Endometrial microvascular endothelial cells (primary cell): ENCODE results near the gene MEIKIN. TPM values are rescaled to one million over a fixed set of nuclear protein-coding genes. Genes with fewer than 3 reads are reported as not detected.

Source experiments
- in situ Hi-C: cut with HindIII; loops from 2 replicates; pipeline ENCODE4 v1.10.0; 2017; ENCODE audit warnings: low sequenced_read_pairs, low pct_unique_long_range_greater_than_20kb; ENCODE audit errors: inconsistent ontology term
- total RNA-seq: library from RNA; depleted of rRNA; stranded (reverse); fragments of >200 nt; gene quantifications from one replicate; pipeline ENCODE4 v1.2.3, GENCODE V29; 2015; ENCODE audit errors: inconsistent ontology term

MEIKIN gene
- total RNA-seq, 1 donor from 2014 or later: not detected

DNA sequence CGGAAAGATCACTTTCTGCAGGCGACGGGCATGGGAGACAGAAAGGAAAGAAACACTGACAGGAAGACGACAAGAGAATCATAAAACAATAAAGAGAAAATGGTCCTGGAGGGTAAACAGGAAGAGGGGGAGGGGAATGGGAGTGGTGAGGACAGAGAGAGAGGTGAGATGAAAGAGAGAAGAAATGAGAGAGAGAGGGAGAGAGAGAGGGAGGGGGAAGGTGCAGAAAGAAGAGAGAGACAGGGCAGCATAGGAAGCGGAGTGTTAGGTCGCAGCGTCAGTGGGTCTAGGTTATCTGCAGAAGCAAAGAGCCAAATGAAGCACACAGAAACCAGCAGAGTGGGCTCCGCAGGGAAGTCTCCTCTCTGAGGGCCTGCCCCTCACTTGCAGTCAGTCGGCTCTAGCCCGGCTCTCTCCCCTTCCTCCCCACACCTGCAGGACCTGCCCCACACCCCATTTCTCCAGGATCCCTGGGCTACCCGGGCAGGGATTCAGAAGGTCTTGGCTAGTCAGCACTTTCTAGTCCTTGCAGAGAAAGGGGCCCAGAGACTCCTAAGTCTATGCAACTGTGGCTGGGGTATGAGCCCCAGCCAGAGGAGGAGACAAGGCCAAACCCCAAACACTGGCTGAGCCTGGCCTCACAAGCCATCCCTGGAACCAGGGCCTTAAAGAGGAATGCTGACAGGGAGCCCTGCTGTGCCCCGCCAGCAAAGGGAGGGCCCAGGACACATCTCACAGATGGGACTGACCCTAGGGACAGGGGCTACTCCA, 29.7 kb upstream of the MEIKIN start:
- in situ Hi-C loops: no loop called here

DNA sequence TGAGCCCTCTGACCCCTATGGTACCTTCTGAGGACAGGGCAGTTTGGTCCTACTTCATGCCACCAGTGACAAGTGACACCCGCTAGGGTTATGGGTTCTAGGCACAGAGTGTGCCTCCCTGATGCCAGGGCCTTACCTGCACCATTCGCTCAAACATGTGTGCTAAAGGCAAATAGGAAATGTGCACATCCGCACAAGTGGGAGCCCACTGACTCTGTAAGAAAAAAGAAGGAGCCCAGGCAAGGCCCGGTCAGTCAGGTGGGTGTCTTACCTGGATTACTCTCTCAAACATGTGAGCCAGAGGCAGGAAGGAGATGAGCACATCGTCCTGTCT, 29.1 kb upstream of the MEIKIN start:
- in situ Hi-C loops: no loop called here

- in situ Hi-C loops: no loop called here
These were observed 28.6 kb upstream of the MEIKIN start for GRCh38 chr5:131974016-131974415.

DNA sequence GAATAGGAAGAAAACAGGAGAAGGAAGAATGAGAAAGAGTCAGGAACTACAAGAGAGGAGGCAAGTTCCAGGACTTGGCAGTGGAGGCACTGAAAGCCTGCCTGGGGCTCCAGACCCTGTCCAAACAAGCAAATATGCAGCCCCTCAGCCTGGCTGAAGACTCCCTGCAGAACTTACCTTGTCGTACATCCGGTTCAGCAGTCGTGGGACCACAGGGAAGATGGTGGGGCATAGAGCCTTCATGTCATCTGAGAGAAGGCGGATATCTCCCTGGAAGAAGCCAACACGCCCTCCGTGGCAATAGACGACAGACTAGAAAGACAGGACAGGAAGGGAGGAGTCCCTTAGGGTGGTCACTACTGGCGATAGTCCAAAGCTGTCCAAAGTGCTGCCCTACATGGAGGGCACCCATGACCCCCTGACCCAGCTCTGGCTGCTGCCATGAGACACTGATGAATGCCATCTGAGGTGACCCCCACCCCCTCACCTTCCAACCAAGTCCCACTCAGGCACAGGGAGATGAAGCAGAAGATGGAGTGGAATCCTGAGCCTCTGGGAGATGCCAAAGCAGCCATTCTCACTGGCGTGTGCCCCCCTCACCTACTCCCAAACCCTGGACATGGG, 27.7 kb upstream of the MEIKIN start:
- in situ Hi-C loops: no loop called here

GRCh38 chr5:131968396-131968954, 23.0 kb upstream of the MEIKIN start:
- in situ Hi-C loops: no loop called here

DNA sequence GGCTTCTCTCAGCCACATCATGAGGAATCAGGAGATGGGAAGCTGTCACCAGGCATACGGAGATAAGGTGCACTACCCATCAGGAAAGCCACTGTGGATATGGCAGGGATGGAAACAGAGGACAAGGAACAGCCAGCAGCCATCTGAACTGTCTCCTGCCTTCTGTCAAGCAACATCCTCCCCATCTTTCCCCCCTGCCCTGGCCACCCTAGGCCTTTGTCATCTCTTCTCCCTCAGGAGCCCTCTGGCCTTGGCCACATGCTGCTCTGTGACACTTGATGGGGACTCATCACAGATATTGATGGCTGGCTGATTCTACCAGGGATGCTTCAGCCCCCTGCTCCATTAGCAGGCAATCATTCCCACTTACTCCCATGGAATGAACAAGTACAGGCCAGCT, 21.1 kb upstream of the MEIKIN start:
- in situ Hi-C loops: no loop called here

GRCh38 chr5:131965826-131966415, 20.5 kb upstream of the MEIKIN start:
- in situ Hi-C loops: no loop called here

GRCh38 chr5:131959906-131960305, 14.4 kb upstream of the MEIKIN start:
- in situ Hi-C loops: no loop called here

- in situ Hi-C loops: no loop called here
These were observed 13.7 kb upstream of the MEIKIN start for GRCh38 chr5:131959136-131959535.

GRCh38 chr5:131957721-131958441, 12.4 kb upstream of the MEIKIN start:
- in situ Hi-C loops: no loop called here

GRCh38 chr5:131953969-131954368, 8.5 kb upstream of the MEIKIN start:
- in situ Hi-C loops: no loop called here

DNA sequence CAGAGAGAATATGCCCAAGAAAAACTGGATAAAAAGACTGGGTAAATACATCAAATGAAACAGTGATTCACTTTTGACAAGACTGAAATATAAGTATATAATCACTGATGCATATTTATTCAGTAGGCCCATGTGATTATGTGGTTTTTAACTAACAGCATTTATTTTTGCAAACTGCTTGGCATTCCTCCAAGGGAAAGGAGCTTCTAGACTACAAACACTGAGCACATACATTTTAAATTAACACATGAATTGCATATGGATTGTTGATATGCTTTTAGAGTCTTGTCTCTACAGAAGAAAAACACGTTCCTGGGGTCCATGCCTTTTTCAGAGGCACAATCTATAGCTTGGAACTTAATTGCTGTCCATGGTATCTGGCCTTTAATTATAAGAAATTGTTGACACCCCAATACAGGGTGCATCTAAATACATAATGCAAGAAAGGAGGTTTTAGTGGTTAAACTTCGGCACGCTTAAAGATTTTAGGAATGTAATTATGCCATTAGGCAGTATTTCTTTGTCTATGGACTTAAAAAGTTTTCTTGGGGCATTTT, 6.9 kb upstream of the MEIKIN start:
- in situ Hi-C loops: no loop called here

DNA sequence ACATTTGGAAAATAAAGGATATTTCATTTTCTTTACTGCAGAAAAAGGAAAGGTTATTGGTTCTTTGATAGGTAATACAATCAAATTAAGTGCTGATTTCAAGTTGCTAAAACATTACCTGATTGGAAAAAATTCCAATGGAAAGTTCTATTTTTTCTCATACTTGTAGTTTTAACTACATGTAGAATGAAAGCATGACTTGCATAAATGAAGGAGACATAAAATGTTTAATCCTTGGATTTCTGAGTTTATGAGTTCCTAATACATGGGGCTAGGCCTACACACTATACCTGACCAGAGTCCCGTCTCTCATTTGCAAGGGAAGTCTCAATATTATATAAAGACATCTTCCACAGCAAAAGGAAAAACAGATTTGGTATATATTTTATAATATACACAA, 5.2 kb upstream of the MEIKIN start:
- in situ Hi-C loops: no loop called here

DNA sequence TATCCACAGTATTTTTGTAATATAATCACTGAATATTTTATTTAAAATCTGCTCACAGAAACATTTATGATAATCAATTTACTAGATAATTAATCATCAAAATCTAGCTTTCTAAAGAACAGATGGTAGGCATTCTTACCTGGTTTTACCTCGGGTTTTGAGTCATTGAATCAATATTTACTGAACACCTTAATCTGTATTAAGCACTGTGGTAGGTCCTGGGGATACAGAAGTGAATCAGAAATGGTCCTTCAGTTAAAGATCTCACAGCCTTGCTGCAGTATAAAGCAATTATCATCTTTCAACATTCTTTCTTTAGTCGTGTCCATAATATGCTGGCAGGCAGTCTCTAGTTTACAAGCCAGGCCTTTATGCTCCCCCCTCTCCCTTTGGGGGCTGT, 2.0 kb upstream of the MEIKIN start:
- in situ Hi-C loops: no loop called here

- in situ Hi-C loops: no loop called here
These were observed 537 bp downstream of the MEIKIN start for GRCh38 chr5:131944702-131945550.

GRCh38 chr5:131943916-131944315, 1.5 kb downstream of the MEIKIN start:
- in situ Hi-C loops: no loop called here

DNA sequence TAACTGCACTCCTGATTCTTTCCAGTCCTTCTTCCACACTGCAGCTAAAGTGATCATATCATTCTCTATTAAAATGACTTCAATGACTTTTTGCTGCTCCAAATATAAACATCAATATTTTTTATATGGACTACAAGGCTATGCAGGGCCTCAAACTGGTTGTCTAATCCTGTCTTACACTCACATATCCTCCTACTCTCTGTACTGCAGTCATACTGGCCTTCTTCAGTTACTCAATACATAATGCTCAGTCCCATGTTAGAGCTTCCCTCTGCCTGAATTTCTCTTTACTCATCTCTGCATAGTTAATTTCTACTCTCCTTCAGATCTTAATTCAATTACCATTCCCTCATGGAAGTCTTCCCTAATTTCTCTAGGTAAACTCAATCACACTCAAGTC, 3.4 kb downstream of the MEIKIN start:
- in situ Hi-C loops: no loop called here

- in situ Hi-C loops: no loop called here
These were observed 5.6 kb downstream of the MEIKIN start for GRCh38 chr5:131939690-131940345.
